Pancreas (tissue), 10 donors: ENCODE measurements around the gene PDCD1. TPM values are rescaled to one million over a fixed set of nuclear protein-coding genes. Genes with fewer than 3 reads are reported as not detected.

Experiments
- ATAC-seq, 4 donors: fragments of 200-7000 bp; cut with Tn5 transposase; one replicate each; pipeline versions ENCODE4 v1.8.0 to v1.9.1; 2020; ENCODE audit warnings: mild to moderate bottlenecking in 4 of 4, moderate library complexity in 4 of 4
- DNase-seq, 6 donors: peaks; one replicate each; pipeline ENCODE4 v3.0.0-alpha.2; 2020
- FAIRE-seq: peaks from 2 replicates; lab custom pipeline; 2012; peaks lifted over from hg19 to GRCh38; lab: Jason Lieb, UNC
- H3K27ac ChIP-seq, 4 donors: fragments of 200-600 bp; sonication (generic); 1 replicate in 3 of 4; 2 replicates in 1 of 4; pipeline versions ENCODE4 v1.5.0 to v1.8.0; 2020
- H3K27me3 ChIP-seq, 4 donors: fragments of 200-600 bp; one replicate each; pipeline ENCODE4 v1.8.0; 2021
- H3K36me3 ChIP-seq, 3 donors: fragments of 200-600 bp; sonication (generic) in 1 of 3; one replicate each; pipeline versions ENCODE4 v1.5.0 to v1.8.0; 2020 to 2021
- H3K4me1 ChIP-seq, 3 donors: fragments of 200-600 bp; one replicate each; pipeline ENCODE4 v1.8.0; 2021
- H3K4me3 ChIP-seq, 4 donors: fragments of 200-600 bp; sonication (generic) in 2 of 4; one replicate each; pipeline versions ENCODE4 v1.5.0 to v1.8.0; 2020 to 2021
- H3K9me3 ChIP-seq, 4 donors: fragments of 200-600 bp; one replicate each; pipeline ENCODE4 v1.8.0; 2021
- CTCF ChIP-seq, 4 donors: fragments of 200-600 bp; sonication (generic) in 3 of 4; IDR thresholded peaks; one replicate each; pipeline versions ENCODE4 v1.5.0 to v1.8.0; 2021; ENCODE audit warnings: antibody characterized with exemption in 4 of 4
- WGBS, 2 donors: extraction: QIAGEN DNeasy Blood & Tissue Kit; methylation state at CpG; one replicate each; pipeline ENCODE4 v1.1.7; 2013; 5-methylcytosine and 5-hydroxymethylcytosine counted together
- intact Hi-C, 3 donors: fragments of 100-400 bp; cut with DNase I; formaldehyde crosslinking; loops; one replicate each; pipeline versions ENCODE4 v1.11.1 to v1.14.2; 2022
- polyA plus RNA-seq, 2 donors: library from polyadenylated mRNA; stranded (reverse); fragments of 200-250 nt; gene quantifications; one replicate each; pipeline ENCODE4 v1.2.3, GENCODE V29; 2013
- total RNA-seq, 6 donors: library from RNA; stranded (reverse); fragmentation: NEBNext Ultra II Directional in 4 of 6; extraction: Animal tissue kit (Norgen Biotek cat#: 25700) in 4 of 6; gene quantifications; one replicate each; pipeline versions ENCODE4 v1.2.1 to v1.2.4, GENCODE V29; 2021 to 2023
- donor health status: healthy with polysubstance abuse.
- donor health status: DM: no; HTN: no; CAD: no; lungs with moderate emphysema.
- donor health status: DM: no; HTN: no; CAD: no.
- donor health status: control.
- donor health status: control.
- donor health status: Bipolar disorder and iron deficiency.
- donor health status: DM: yes; HTN: yes; CAD: no.
- donor health status: DM: no; HTN: no; CAD: no.
- donor health status: DM: no; HTN: no; CAD: no.
- donor health status: DM: yes; HTN: yes; CAD: no.

The PDCD1 gene
- total and polyA plus RNA-seq, 8 donors = 0.09 to 0.63 (median 0.23) TPM; not detected in 1

- intact Hi-C loops = no loop called here
These were observed 29.3 kb upstream of the PDCD1 start for GRCh38 chr2:241887806-241888522.

GRCh38 chr2:241886840-241887447, 28.2 kb upstream of the PDCD1 start:
- intact Hi-C loops = no loop called here
- no peaks in the 10 kb centered on the region for H3K27me3 ChIP-seq
- no peak for TF ChIP-seq CTCF (IDR thresholded peaks at IDR 0.05)
- no peak overlapping the region for H3K4me3 ChIP-seq
- DNase-seq = peak in 2 of 6 donors; percentile 40 to 45
- ATAC-seq = no peak
- no peaks in the 10 kb centered on the region for H3K36me3 ChIP-seq
- H3K4me1 ChIP-seq = peaks cover 22 to 31% (median 27%) of the 10 kb centered on the region in 3 donors
- FAIRE-seq = no peak
- whole genome bisulfite sequencing, 2 donors = 93% methylated on average over 19 of the region's 19 CpGs
- H3K27ac ChIP-seq = peak overlapping the region in 2 of 4 donors; percentile 96
- H3K9me3 ChIP-seq = no peaks in the 10 kb centered on the region

More at GRCh38 chr2:241887806-241888522, 29.3 kb upstream of the PDCD1 start:
- DNase-seq (peak in 2 of 6 donors; percentile 31 to 65), FAIRE-seq (no peak), ATAC-seq (no peak)
- H3K36me3 ChIP-seq = no peaks in the 10 kb centered on the region
- no peak for TF ChIP-seq CTCF (IDR thresholded peaks at IDR 0.05)
- peaks cover 32 to 37% (median 32%) of the 10 kb centered on the region in 3 donors for H3K4me1 ChIP-seq
- no peaks in the 10 kb centered on the region for H3K9me3 ChIP-seq
- no peaks in the 10 kb centered on the region for H3K27me3 ChIP-seq
- H3K27ac ChIP-seq = no peak overlapping the region
- whole genome bisulfite sequencing, 2 donors = 93 to 96% methylated on average over 21 to 22 of the region's 24 CpGs
- no peak overlapping the region for H3K4me3 ChIP-seq

GRCh38 chr2:241885946-241886643, 27.4 kb upstream of the PDCD1 start:
- Histone ChIP-seq H3K36me3 (no peaks in the 10 kb centered on the region), H3K4me3 (peak overlapping the region in 1 of 4 donors; percentile 60), H3K27ac (peak overlapping the region; percentile 23 to 97 (median 96)), H3K4me1 (peaks cover 13 to 24% (median 19%) of the 10 kb centered on the region in 3 donors), H3K27me3 (no peaks in the 10 kb centered on the region), H3K9me3 (no peaks in the 10 kb centered on the region)
- TF ChIP-seq CTCF (IDR thresholded peaks at IDR 0.05) = no peak
- FAIRE-seq (no peak), ATAC-seq (peak in 1 of 4 donors; percentile 8), DNase-seq (peak in 5 of 6 donors; percentile 48 to 67 (median 57))
- intact Hi-C loops = no loop called here
- 33 to 39% methylated on average over 15 of the region's 15 CpGs for WGBS, 2 donors

GRCh38 chr2:241885291-241885945, 26.7 kb upstream of the PDCD1 start:
- H3K27ac ChIP-seq = peak overlapping the region; percentile 23 to 97 (median 96)

More at GRCh38 chr2:241885291-241885945, 26.7 kb upstream of the PDCD1 start:
- FAIRE-seq = no peak
- ATAC-seq = no peak
- H3K9me3 ChIP-seq = no peaks in the 10 kb centered on the region
- H3K4me3 ChIP-seq = peak overlapping the region in 2 of 4 donors; percentile 38 to 60
- H3K4me1 ChIP-seq = peaks cover 7 to 22% (median 12%) of the 10 kb centered on the region in 3 donors
- no peak for TF ChIP-seq CTCF (IDR thresholded peaks at IDR 0.05)
- no peaks in the 10 kb centered on the region for H3K36me3 ChIP-seq
- DNase-seq = peak in 3 of 6 donors; percentile 46 to 82 (median 51)
- H3K27me3 ChIP-seq = no peaks in the 10 kb centered on the region
- intact Hi-C loops = no loop called here
- 43 to 44% methylated on average over 16 of the region's 16 CpGs for WGBS, 2 donors
